H1 (cell line): ENCODE data around the gene USP10. TPM values are rescaled to one million over a fixed set of nuclear protein-coding genes. Genes with fewer than 3 reads are reported as not detected.

ENCODE experiments used
- CBX5 ChIP-seq: fragments of 300-800, 300-1000 bp; sonication (generic); IDR thresholded peaks from 2 replicates; pipeline ENCODE4 v1.7.1; 2016; ENCODE audit warnings: antibody characterized with exemption, low read length, low read depth
- JUN ChIP-seq: IDR thresholded peaks from 2 replicates; pipeline ENCODE4 v1.6.1; 2011; ENCODE audit warnings: low read depth, mild to moderate bottlenecking, improper control_type of control experiment, low read length
- POU5F1 ChIP-seq: IDR thresholded peaks from 2 replicates; pipeline ENCODE4 v1.6.1; 2011; ENCODE audit warnings: low read depth, mild to moderate bottlenecking, low read length, moderate library complexity
- RBBP5 ChIP-seq: IDR thresholded peaks from 2 replicates; pipeline ENCODE4 v1.7.1; 2012; ENCODE audit warnings: low read depth, mild to moderate bottlenecking, inconsistent platforms, low read length, moderate library complexity, borderline replicate concordance
- SAP30 ChIP-seq: fragments of 300-600 bp; sonication (generic); IDR thresholded peaks from 2 replicates; pipeline ENCODE4 v1.7.1; 2012; ENCODE audit warnings: low read length, moderate library complexity, mild to moderate bottlenecking, inconsistent platforms; ENCODE audit not compliant: insufficient read depth, insufficient replicate concordance
- polyA plus RNA-seq, 7 experiments: library from polyadenylated mRNA; depleted of rRNA in 3 of 7; stranded (reverse) in 5 of 7; unstranded in 2 of 7; fragments of >200 nt in 5 of 7; fragments of 200-250 nt in 2 of 7; gene quantifications; 1 replicate in 5 of 7; 2 replicates in 1 of 7; 4 replicates in 1 of 7; pipeline versions ENCODE4 v1.2.1 to v1.2.3, GENCODE V29; 2011 to 2013; ENCODE audit warnings: missing spikeins in 2 of 7, mixed read lengths in 2 of 7
- total RNA-seq: library from RNA; stranded (reverse); fragmentation: NEBNext Ultra II Directional; extraction: Animal tissue kit (Norgen Biotek cat#: 25700); gene quantifications from 2 replicates; pipeline ENCODE4 v1.2.1, GENCODE V29; 2021

Gene USP10
- total and polyA plus RNA-seq, 2 of the 8 experiments (the other 6 are each of a cell fraction or from before 2014, with no cell fraction given) = 171 to 195 TPM

GRCh38 chr16:84703681-84704080, 3.9 kb downstream of the USP10 start (continued):
- TF ChIP-seq JUN (no peak), SAP30 (no peak), CBX5 (no peak), RBBP5 (no peak), POU5F1 (no peak)
